B cell (primary cell): ENCODE measurements around the gene CORO2B. TPM values are rescaled to one million over a fixed set of nuclear protein-coding genes. Genes with fewer than 3 reads are reported as not detected.

Experiments used
- ATAC-seq: fragments of 200-7000 bp; cut with Tn5 transposase; one replicate; pipeline ENCODE4 v1.10.0; 2021; ENCODE audit warnings: low read depth, mild to moderate bottlenecking, moderate number of reproducible peaks, moderate library complexity
- CTCF ChIA-PET: fragments of 350-600 bp; sonication (Branson Sonifier 250); formaldehyde crosslinking; loops from one replicate; lab custom pipeline; 2021; ENCODE audit warnings: antibody characterized with exemption, inconsistent platforms; lab: Charles Lee
- POLR2A ChIA-PET: fragments of 350-600 bp; sonication (Branson Sonifier 250); formaldehyde crosslinking; loops from one replicate; lab custom pipeline; 2021; ENCODE audit warnings: antibody characterized with exemption; lab: Charles Lee
- DNase-seq: peaks from one replicate; pipeline ENCODE4 v3.0.0; 2013
- H2AFZ ChIP-seq: 2 replicates; pipeline ENCODE4 v1.6.1; 2012; ENCODE audit warnings: mild to moderate bottlenecking, low read depth, low read length; ENCODE audit not compliant: insufficient read depth, poor library complexity, severe bottlenecking
- H3K27ac ChIP-seq, 2 donors: 1 replicate in 1 of 2; 2 replicates in 1 of 2; pipeline ENCODE4 v1.5.1; 2012 to 2013; ENCODE audit warnings: low read length in 2 of 2, mild to moderate bottlenecking in 2 of 2, moderate library complexity in 1 of 2
- H3K27me3 ChIP-seq, 4 experiments: fragments of 200-600 bp in 1 of 4; sonication (generic) in 1 of 4; replicated peaks in 1 of 4; 1 replicate in 2 of 4; 2 replicates in 2 of 4; pipeline versions ENCODE4 v1.6.1 to v1.7.0; 2013 to 2016; ENCODE audit warnings: low read length in 3 of 4, mild to moderate bottlenecking in 2 of 4, mixed read lengths in 1 of 4, moderate library complexity in 1 of 4; ENCODE audit not compliant: insufficient read depth in 4 of 4, control insufficient read depth in 3 of 4; ENCODE audit errors: control extremely low read depth in 1 of 4
- H3K36me3 ChIP-seq, 2 experiments: replicated peaks in 1 of 2; 1 replicate in 1 of 2; 2 replicates in 1 of 2; pipeline versions ENCODE4 v1.6.1 to v1.7.1; 2013; ENCODE audit warnings: low read length in 1 of 2; ENCODE audit not compliant: insufficient read depth in 2 of 2, control insufficient read depth in 1 of 2; ENCODE audit errors: control extremely low read depth in 1 of 2, extremely low read depth in 1 of 2
- H3K4me1 ChIP-seq, 2 donors: fragments of 200-600 bp in 1 of 2; sonication (generic) in 1 of 2; 1 replicate in 1 of 2; 2 replicates in 1 of 2; pipeline versions ENCODE4 v1.5.1 to v1.6.1; 2013 to 2017; ENCODE audit warnings: low read length in 2 of 2; ENCODE audit not compliant: control insufficient read depth in 2 of 2, insufficient read depth in 2 of 2
- H3K4me2 ChIP-seq: replicated peaks from 2 replicates; pipeline ENCODE3; 2012; ENCODE audit warnings: mild to moderate bottlenecking, low read depth, low read length; ENCODE audit not compliant: poor library complexity, severe bottlenecking
- H3K4me3 ChIP-seq, 5 experiments: fragments of 200-600 bp in 1 of 5; sonication (generic) in 1 of 5; 1 replicate in 3 of 5; 2 replicates in 2 of 5; pipeline versions ENCODE4 v1.5.1 to v1.7.0; 2011 to 2016; ENCODE audit warnings: low read length in 4 of 5, mild to moderate bottlenecking in 4 of 5, low read depth in 2 of 5, control low read depth in 1 of 5, moderate library complexity in 1 of 5; ENCODE audit not compliant: insufficient read depth in 1 of 5; ENCODE audit errors: control extremely low read depth in 1 of 5, extremely low read depth in 1 of 5
- H3K79me2 ChIP-seq: fragments of 200-600 bp; sonication (generic); one replicate; pipeline ENCODE4 v1.6.0; 2016; ENCODE audit warnings: low read length; ENCODE audit not compliant: control insufficient read depth, insufficient read depth
- H3K9ac ChIP-seq: fragments of 200-600 bp; sonication (generic); 2 replicates; pipeline ENCODE4 v1.6.1; 2017; ENCODE audit warnings: mild to moderate bottlenecking, low read length, moderate library complexity
- H3K9me3 ChIP-seq, 3 donors: one replicate each; pipeline versions ENCODE4 v1.6.1 to v1.7.1; 2013; ENCODE audit warnings: low read length in 2 of 3; ENCODE audit not compliant: control insufficient read depth in 2 of 3, insufficient read depth in 1 of 3; ENCODE audit errors: control extremely low read depth in 1 of 3
- H4K20me1 ChIP-seq: 2 replicates; pipeline ENCODE4 v1.6.0; 2012; ENCODE audit warnings: mild to moderate bottlenecking, low read length; ENCODE audit not compliant: insufficient read depth, control insufficient read depth, poor library complexity, severe bottlenecking
- H3K27ac Mint-ChIP-seq: one replicate; pipeline ENCODE4 v1.8.0; 2021; ENCODE audit warnings: mixed read lengths
- H3K27me3 Mint-ChIP-seq: one replicate; pipeline ENCODE4 v1.8.0; 2021; ENCODE audit warnings: mixed read lengths
- H3K4me1 Mint-ChIP-seq: one replicate; pipeline ENCODE4 v1.8.0; 2021; ENCODE audit warnings: mixed read lengths
- H3K4me3 Mint-ChIP-seq: one replicate; pipeline ENCODE4 v1.8.0; 2021; ENCODE audit warnings: mixed read lengths
- H3K9me3 Mint-ChIP-seq: one replicate; pipeline ENCODE4 v1.8.0; 2022; ENCODE audit warnings: mixed read lengths; ENCODE audit not compliant: insufficient read depth
- EZH2 ChIP-seq: IDR thresholded peaks from 2 replicates; pipeline ENCODE4 v1.6.1; 2012; ENCODE audit warnings: borderline replicate concordance, low read depth, mild to moderate bottlenecking, moderate library complexity, low read length; ENCODE audit not compliant: insufficient read depth, poor library complexity, severe bottlenecking
- WGBS: methylation state at CpG from one replicate; pipeline ENCODE4 v1.1.5; 2013; ENCODE audit warnings: missing lambda C conversion rate; ENCODE audit not compliant: insufficient coverage; 5-methylcytosine and 5-hydroxymethylcytosine counted together
- intact Hi-C: fragments of 100-400 bp; cut with micrococcal nuclease; formaldehyde crosslinking; loops from one replicate; pipeline ENCODE4 v1.10.0; 2022
- polyA plus RNA-seq: library from polyadenylated mRNA; depleted of rRNA; stranded (reverse); fragments of >200 nt; gene quantifications from 2 replicates; pipeline ENCODE4 v1.2.3, GENCODE V29; 2012
- total RNA-seq, 2 donors: library from RNA; stranded (reverse); fragments of 120-200 nt in 1 of 2; gene quantifications; 1 replicate in 1 of 2; 2 replicates in 1 of 2; pipeline versions ENCODE4 v1.2.3 to v1.2.4, GENCODE V29; 2013 to 2022
- TF ChIP-seq, protein P1 (sequence below): fragments of 200-600 bp; IDR thresholded peaks from one replicate; pipeline ENCODE4 v1.8.0; 2022; ENCODE audit warnings: antibody characterized with exemption, mild to moderate bottlenecking

Gene CORO2B
- total and polyA plus RNA-seq, 2 donors (not counting 1 experiment from before 2014, with no cell fraction given): 9.5 to 11.3 TPM

DNA sequence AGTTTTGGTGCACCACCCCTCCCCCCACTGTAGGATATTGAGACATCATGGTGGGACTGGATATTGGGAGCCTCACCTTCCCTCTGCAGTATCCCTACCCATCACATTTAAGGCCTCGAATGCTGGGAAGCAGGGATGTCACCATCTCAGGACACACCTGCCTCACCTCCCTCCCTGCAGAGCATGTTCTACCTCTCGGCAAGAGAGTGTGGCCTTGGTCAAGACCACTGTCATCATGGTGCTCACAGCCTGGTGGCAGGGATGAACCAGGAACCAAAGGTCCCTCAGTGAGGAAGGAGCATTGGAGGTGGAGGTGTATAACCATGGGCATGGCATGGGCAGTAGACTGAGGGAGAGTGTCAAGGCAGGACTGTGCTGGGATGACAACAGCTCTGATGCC is 104.8 kb downstream of the CORO2B start:
- Histone ChIP-seq H3K4me1 (no peaks in the 10 kb centered on the region), H3K4me2 (no peak overlapping the region), H3K9me3 (no peaks in the 10 kb centered on the region), H4K20me1 (no peaks in the 10 kb centered on the region), H3K9ac (no peak overlapping the region), H3K36me3 (no peaks in the 10 kb centered on the region), H3K79me2 (no peaks in the 10 kb centered on the region), H3K27me3 (peaks cover 0 to 4% (median 0%) of the 10 kb centered on the region in 4 experiments), H2AFZ (no peak overlapping the region), H3K27ac (no peak overlapping the region), H3K4me3 (no peak overlapping the region)
- ATAC-seq (no peak), DNase-seq (no peak)
- POLR2A ChIA-PET: no interaction called here
- Mint-ChIP-seq H3K27me3 (peaks cover 15% of the 10 kb centered on the region), H3K4me1 (no peaks in the 10 kb centered on the region), H3K27ac (no peak overlapping the region), H3K4me3 (no peak overlapping the region), H3K9me3 (no peaks in the 10 kb centered on the region)
- WGBS: 100% methylated on average over 2 of the region's 2 CpGs
- CTCF ChIA-PET: interaction anchor here (0.9 to 1.1 kb wide), 2 partner anchors 9 to 10 kb away, joined by 3 to 5 read pairs; no protein-coding TSS in a partner anchor
- TF ChIP-seq EZH2: no peak
- TF ChIP-seq, protein P1, sequence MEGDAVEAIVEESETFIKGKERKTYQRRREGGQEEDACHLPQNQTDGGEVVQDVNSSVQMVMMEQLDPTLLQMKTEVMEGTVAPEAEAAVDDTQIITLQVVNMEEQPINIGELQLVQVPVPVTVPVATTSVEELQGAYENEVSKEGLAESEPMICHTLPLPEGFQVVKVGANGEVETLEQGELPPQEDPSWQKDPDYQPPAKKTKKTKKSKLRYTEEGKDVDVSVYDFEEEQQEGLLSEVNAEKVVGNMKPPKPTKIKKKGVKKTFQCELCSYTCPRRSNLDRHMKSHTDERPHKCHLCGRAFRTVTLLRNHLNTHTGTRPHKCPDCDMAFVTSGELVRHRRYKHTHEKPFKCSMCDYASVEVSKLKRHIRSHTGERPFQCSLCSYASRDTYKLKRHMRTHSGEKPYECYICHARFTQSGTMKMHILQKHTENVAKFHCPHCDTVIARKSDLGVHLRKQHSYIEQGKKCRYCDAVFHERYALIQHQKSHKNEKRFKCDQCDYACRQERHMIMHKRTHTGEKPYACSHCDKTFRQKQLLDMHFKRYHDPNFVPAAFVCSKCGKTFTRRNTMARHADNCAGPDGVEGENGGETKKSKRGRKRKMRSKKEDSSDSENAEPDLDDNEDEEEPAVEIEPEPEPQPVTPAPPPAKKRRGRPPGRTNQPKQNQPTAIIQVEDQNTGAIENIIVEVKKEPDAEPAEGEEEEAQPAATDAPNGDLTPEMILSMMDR: no peak
- intact Hi-C loops: no loop called here

DNA sequence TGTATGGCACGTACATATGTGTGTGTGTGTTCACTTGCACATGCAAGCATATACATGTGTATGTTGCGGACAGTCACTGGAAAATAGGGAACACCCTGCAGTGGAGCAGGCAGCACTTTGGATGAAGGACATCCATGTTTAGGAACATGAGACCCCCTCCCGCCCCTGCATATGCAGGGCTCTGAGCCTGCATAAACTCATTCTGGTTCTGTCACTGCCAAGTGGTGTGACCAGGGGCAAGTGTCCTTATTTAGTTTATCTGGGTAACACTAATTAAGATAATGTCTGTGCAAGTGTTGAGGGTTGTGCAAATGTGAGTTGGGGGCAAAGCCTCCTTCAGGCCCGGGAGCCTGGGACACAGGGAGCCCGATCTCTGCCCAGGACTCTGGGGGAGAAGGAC is 105.7 kb downstream of the CORO2B start:
- peaks cover 0 to 2% (median 0%) of the 10 kb centered on the region in 4 experiments for H3K27me3 ChIP-seq
- CTCF ChIA-PET: interaction anchor here (0.7 to 1.1 kb wide), 3 partner anchors 9 to 134 kb away, joined by 3 to 5 read pairs (median 3); no protein-coding TSS in a partner anchor

More for the DNA sequence above, 105.7 kb downstream of the CORO2B start:
- Histone ChIP-seq H3K79me2 (no peaks in the 10 kb centered on the region), H3K9ac (no peak overlapping the region), H3K9me3 (no peaks in the 10 kb centered on the region), H3K4me3 (no peak overlapping the region), H3K36me3 (no peaks in the 10 kb centered on the region), H3K4me2 (no peak overlapping the region), H3K27ac (no peak overlapping the region), H2AFZ (no peak overlapping the region), H4K20me1 (no peaks in the 10 kb centered on the region), H3K4me1 (no peaks in the 10 kb centered on the region)
- TF ChIP-seq, protein P1: no peak
- no peak for TF ChIP-seq EZH2
- ATAC-seq: no peak
- Mint-ChIP-seq H3K9me3 (no peaks in the 10 kb centered on the region), H3K27me3 (peaks cover 15% of the 10 kb centered on the region), H3K4me1 (no peaks in the 10 kb centered on the region), H3K27ac (no peak overlapping the region), H3K4me3 (no peak overlapping the region)
- 100% methylated on average over 3 of the region's 5 CpGs for WGBS
- DNase-seq: no peak
- intact Hi-C loops: no loop called here
- POLR2A ChIA-PET: no interaction called here
